Osteocyte (in vitro differentiated cells): ENCODE results near the gene SEMA4G. TPM values are rescaled to one million over a fixed set of nuclear protein-coding genes. Genes with fewer than 3 reads are reported as not detected.

Experiments used
- DNase-seq: peaks from one replicate; pipeline ENCODE4 v3.0.0; 2021; ENCODE audit warnings: mixed read lengths; ENCODE audit not compliant: unreplicated experiment; ENCODE audit errors: extremely low spot score
- H3K27ac Mint-ChIP-seq: one replicate; pipeline ENCODE4 v1.8.0; 2021; ENCODE audit warnings: mild to moderate bottlenecking, mixed read lengths; ENCODE audit not compliant: unreplicated experiment
- H3K27me3 Mint-ChIP-seq: one replicate; pipeline ENCODE4 v1.8.0; 2021; ENCODE audit warnings: mixed read lengths; ENCODE audit not compliant: unreplicated experiment
- H3K36me3 Mint-ChIP-seq: one replicate; pipeline ENCODE4 v1.8.0; 2021; ENCODE audit warnings: mixed read lengths; ENCODE audit not compliant: unreplicated experiment
- H3K4me1 Mint-ChIP-seq: one replicate; pipeline ENCODE4 v1.8.0; 2021; ENCODE audit warnings: mixed read lengths; ENCODE audit not compliant: unreplicated experiment
- H3K4me3 Mint-ChIP-seq: one replicate; pipeline ENCODE4 v1.8.0; 2021; ENCODE audit warnings: mild to moderate bottlenecking, moderate library complexity, mixed read lengths; ENCODE audit not compliant: unreplicated experiment
- H3K9me3 Mint-ChIP-seq: one replicate; pipeline ENCODE4 v1.8.0; 2021; ENCODE audit warnings: mixed read lengths; ENCODE audit not compliant: unreplicated experiment
- total RNA-seq: library from RNA; stranded (reverse); gene quantifications from 2 replicates; pipeline ENCODE4 v1.2.1, GENCODE V29; 2021
- TF ChIP-seq, protein P1 (sequence below): fragments of 200-600 bp; sonication (generic); IDR thresholded peaks from 2 replicates; pipeline ENCODE4 v1.5.0; 2021; ENCODE audit warnings: antibody characterized with exemption, mild to moderate bottlenecking, moderate library complexity

Gene SEMA4G
- total RNA-seq, 1 donor from 2014 or later: 7.1 TPM

GRCh38 chr10:100999742-101000126, 30.4 kb downstream of the SEMA4G start, which contains the start of gene LZTS2:
TSS of gene LZTS2 (plus strand) at chr10:100999808. CDS start at chr10:101002539, 2,731 bp downstream.
- Mint-ChIP-seq H3K4me3 (peak within 1 kb of the TSS; percentile 82), H3K36me3 (peaks cover 10% of the 10 kb centered on the region), H3K4me1 (peaks cover 32% of the 10 kb centered on the region), H3K9me3 (no peaks in the 10 kb centered on the region), H3K27ac (peak within 1 kb of the TSS; percentile 99), H3K27me3 (no peaks in the 10 kb centered on the region)
- DNase-seq: no peak
- TF ChIP-seq, protein P1, sequence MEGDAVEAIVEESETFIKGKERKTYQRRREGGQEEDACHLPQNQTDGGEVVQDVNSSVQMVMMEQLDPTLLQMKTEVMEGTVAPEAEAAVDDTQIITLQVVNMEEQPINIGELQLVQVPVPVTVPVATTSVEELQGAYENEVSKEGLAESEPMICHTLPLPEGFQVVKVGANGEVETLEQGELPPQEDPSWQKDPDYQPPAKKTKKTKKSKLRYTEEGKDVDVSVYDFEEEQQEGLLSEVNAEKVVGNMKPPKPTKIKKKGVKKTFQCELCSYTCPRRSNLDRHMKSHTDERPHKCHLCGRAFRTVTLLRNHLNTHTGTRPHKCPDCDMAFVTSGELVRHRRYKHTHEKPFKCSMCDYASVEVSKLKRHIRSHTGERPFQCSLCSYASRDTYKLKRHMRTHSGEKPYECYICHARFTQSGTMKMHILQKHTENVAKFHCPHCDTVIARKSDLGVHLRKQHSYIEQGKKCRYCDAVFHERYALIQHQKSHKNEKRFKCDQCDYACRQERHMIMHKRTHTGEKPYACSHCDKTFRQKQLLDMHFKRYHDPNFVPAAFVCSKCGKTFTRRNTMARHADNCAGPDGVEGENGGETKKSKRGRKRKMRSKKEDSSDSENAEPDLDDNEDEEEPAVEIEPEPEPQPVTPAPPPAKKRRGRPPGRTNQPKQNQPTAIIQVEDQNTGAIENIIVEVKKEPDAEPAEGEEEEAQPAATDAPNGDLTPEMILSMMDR: no peak

GRCh38 chr10:101000127-101000914, 31.0 kb downstream of the SEMA4G start:
- TF ChIP-seq, protein P1: no peak
- H3K36me3 Mint-ChIP-seq: peaks cover 13% of the 10 kb centered on the region
- H3K4me3 Mint-ChIP-seq: peak overlapping the region; percentile 77
- no peaks in the 10 kb centered on the region for H3K9me3 Mint-ChIP-seq
- no peaks in the 10 kb centered on the region for H3K27me3 Mint-ChIP-seq
- no peak for DNase-seq
- peaks cover 32% of the 10 kb centered on the region for H3K4me1 Mint-ChIP-seq
- peak overlapping the region; percentile 89 for H3K27ac Mint-ChIP-seq

DNA sequence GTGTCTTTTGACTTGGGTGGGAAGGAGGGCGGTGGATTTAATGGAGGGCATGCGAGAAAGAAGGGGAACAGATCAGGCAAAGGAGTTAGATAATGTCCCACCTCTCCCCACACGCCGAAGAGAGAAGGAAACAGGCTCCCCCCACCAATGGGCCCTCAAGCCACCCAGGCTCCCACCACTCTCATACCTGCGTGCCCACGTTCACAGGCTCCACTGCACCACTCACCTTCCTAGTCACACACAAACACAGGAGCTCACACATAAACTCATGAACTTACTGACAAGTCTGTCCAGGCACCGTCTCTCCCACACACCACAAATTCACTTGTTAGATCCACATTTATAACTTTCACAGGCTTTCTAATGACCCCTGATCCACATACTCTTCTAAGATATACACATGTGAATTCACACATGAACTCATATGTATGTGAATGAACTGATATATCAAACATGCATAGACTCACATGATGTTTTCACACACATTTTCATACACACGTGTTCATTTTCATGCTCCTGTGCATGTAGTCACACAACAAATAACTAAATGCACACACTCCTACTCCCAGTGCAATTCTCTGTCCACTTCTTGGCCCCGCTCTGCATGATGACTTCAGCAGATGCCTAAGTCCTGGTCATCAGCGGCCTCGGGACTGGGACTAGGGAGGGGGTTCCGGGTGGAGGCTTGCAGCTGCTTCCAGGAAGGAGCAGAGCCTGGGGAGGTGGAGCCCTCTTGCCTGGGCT, 31.8 kb downstream of the SEMA4G start:
- DNase-seq: no peak
- peaks cover 13% of the 10 kb centered on the region for H3K36me3 Mint-ChIP-seq

DNA sequence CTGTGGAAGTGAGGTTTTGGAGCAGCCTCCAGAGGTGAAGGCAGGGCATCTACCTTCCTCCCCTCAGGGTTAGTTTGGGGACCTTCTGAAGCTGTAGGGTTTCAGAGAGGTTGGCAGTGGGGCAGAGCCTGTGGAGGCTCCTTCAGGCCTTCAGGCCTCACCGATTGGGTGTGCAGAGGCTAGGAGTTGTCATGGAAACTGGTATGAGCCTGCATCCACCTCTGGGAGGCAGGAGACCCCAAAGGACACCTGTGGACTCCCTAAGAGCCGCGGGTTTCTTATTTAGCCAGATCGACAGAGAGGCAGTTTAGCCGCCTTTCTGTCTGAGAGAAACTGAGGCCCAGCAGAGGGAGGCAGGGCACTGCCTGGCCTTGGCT, 32.3 kb downstream of the SEMA4G start:
- H3K27ac Mint-ChIP-seq: peak overlapping the region; percentile 89

More for the DNA sequence above, 31.8 kb downstream of the SEMA4G start:
- Mint-ChIP-seq H3K27ac (peak overlapping the region; percentile 89), H3K4me3 (peak overlapping the region; percentile 77), H3K27me3 (no peaks in the 10 kb centered on the region), H3K9me3 (no peaks in the 10 kb centered on the region), H3K4me1 (peaks cover 31% of the 10 kb centered on the region)
- TF ChIP-seq, protein P1: no peak

More for the DNA sequence above, 32.3 kb downstream of the SEMA4G start:
- H3K9me3 Mint-ChIP-seq: no peaks in the 10 kb centered on the region
- no peaks in the 10 kb centered on the region for H3K27me3 Mint-ChIP-seq
- TF ChIP-seq, protein P1: no peak
- H3K36me3 Mint-ChIP-seq: peaks cover 13% of the 10 kb centered on the region
- peak overlapping the region; percentile 77 for H3K4me3 Mint-ChIP-seq
- H3K4me1 Mint-ChIP-seq: peaks cover 26% of the 10 kb centered on the region
- DNase-seq: no peak
